GM12873 (cell line): Measurements from ENCODE around the gene HCAR3.

Experiments
- TF ChIP-seq, protein P1 (sequence below): IDR thresholded peaks from 2 replicates; pipeline ENCODE4 v1.5.1; 2012; ENCODE audit warnings: low read depth, mild to moderate bottlenecking, moderate library complexity, low read length, control low read depth; ENCODE audit not compliant: insufficient read depth; ENCODE audit errors: missing control alignments

Gene HCAR3

DNA sequence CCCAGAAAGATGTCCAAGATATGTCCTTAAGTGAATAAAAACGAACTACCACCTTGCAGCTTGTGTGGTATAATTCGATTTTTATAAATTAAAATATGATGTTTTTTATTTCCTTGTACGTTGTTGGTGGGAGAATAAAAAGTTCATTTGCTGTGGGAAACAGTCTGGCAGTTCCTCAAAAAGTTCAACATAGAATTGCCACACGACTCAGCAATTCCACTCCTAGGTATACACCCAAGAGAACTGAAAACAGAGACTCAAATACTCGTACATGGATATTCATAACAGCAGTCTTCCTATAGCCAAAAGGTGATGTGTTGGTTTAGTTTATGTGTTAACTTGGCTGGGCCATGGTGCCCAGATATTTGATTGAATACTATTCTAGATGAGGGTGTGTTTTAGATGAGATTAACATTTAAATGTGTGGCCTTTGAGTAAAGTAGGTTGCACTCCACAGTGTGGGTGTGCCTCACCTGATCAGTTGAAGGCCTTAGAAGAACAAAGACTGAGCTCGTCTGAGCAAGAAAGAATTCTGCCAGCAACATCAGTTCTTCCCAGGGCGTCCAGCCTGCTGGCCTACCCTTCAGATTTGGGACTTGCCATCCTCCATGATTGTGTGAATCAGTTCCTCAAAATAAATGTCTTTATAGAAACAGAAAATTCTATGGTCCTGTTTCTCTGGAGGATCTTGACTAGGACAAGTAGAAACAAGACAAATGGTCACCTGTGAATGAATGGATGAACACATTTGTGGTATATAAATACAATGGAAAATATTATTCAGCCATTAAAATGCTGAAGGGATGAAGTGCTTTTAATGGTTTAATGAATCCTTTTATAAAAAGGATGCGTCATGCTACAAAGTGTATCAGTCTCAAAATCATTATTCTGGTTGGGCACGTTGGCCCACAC lies 30.9 kb upstream of the HCAR3 start:
- TF ChIP-seq, protein P1, sequence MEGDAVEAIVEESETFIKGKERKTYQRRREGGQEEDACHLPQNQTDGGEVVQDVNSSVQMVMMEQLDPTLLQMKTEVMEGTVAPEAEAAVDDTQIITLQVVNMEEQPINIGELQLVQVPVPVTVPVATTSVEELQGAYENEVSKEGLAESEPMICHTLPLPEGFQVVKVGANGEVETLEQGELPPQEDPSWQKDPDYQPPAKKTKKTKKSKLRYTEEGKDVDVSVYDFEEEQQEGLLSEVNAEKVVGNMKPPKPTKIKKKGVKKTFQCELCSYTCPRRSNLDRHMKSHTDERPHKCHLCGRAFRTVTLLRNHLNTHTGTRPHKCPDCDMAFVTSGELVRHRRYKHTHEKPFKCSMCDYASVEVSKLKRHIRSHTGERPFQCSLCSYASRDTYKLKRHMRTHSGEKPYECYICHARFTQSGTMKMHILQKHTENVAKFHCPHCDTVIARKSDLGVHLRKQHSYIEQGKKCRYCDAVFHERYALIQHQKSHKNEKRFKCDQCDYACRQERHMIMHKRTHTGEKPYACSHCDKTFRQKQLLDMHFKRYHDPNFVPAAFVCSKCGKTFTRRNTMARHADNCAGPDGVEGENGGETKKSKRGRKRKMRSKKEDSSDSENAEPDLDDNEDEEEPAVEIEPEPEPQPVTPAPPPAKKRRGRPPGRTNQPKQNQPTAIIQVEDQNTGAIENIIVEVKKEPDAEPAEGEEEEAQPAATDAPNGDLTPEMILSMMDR, result no peak

DNA sequence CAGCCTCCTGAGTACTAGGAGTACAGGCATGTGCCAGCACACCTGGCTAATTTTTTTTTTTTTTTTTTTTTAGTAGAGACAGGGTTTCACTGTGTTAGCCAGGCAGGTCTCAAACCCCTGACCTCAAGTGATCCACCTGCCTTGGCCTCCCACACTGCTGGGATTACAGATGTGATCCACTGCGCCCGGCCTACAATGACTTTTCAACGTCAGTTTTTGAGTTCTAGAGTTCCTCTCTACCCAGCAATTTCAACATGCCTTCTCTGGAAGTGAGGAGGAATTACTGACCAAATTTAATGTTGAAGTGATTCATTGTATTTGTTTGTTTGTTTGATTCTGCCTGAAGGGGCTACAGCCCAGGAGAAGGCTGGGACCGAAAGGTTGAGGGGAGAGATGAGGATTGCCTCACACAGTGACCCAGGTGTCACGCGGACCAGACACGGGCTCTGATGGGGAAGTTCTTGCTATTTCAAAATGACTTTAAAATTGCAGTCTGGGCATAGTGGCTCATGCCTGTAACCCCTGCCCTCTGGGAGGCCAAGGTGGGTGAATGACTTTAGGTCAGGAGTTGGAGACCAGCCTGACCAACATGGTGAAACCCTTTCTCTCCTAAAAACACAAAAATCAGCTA lies 27.4 kb upstream of the HCAR3 start:
- TF ChIP-seq, protein P1, result no peak

DNA sequence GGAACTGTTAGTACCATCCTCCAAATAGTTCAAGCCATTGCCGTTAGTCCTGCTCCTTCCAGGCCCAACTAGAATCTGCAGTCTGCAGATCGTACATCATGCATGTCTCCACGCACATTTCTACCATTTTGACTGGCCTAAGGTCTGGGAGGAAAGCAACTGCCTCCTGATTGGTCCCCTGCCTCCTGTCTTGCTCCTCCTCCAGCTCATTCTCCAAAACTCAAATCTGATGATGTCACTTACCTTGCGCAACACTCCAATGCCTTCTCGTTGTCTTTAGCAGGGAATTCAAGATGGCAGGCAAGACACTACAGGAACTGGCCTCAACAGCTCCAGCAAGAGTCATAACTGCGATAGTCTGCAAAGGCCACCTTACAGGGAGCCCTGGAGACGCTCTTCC lies 23.7 kb upstream of the HCAR3 start:
- TF ChIP-seq, protein P1, result no peak

DNA sequence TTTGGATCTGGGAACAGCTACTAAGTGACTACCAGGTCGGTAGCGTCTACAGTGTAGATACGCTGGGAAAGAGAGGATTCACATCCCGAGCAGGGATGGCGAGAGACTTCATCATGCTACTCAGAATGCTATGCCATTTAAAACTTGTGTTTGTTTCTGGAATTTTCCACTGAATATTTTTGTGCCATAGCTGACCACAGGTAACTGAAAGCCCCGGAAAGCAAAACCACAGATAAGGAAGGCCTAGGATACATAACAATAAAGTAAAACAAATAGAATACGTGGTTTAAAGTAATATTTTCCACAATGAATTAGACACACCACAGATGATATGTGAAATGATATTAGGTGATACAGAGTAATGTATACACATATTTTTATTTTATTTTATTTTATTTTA lies 22.0 kb upstream of the HCAR3 start:
- TF ChIP-seq, protein P1, result no peak

DNA sequence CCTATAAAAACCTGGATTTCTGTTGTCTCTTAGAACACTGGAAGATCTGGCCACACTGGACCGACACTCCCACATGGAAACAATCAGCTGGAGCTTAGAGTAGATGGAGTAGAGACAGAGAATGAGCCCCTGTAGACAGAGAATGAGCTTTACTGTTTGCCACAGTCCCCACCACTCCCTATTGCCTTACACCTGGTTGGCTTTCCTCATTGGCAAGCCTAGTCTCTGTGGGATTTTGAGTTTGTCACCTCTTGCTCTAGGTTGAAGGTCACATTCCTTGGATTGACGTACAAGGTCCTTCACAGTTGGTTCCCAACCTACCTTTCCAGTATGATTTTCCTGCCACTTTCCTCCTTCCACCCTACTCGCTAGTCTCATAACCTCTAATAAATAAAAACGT lies 16.0 kb upstream of the HCAR3 start:
- TF ChIP-seq, protein P1, result no peak

DNA sequence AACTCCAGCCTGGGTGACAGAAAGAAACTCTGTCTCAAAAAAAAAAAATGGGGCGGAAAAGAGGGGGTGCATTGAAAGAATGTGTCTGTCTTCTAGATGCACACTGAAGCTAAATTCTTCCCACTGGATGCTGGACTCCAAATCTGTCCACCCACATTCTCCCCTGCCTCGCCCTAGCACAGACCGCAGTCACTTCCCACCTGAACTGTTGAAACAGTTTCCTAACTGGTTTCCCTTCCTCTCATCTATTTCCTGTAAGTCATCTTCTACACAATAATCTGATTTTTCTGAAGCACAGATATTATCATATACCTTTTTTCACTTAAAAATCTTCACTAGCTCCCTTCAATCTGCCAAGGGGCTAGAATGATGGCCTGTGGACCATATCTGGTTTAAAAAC lies 15.6 kb upstream of the HCAR3 start:
- TF ChIP-seq, protein P1, result no peak

DNA sequence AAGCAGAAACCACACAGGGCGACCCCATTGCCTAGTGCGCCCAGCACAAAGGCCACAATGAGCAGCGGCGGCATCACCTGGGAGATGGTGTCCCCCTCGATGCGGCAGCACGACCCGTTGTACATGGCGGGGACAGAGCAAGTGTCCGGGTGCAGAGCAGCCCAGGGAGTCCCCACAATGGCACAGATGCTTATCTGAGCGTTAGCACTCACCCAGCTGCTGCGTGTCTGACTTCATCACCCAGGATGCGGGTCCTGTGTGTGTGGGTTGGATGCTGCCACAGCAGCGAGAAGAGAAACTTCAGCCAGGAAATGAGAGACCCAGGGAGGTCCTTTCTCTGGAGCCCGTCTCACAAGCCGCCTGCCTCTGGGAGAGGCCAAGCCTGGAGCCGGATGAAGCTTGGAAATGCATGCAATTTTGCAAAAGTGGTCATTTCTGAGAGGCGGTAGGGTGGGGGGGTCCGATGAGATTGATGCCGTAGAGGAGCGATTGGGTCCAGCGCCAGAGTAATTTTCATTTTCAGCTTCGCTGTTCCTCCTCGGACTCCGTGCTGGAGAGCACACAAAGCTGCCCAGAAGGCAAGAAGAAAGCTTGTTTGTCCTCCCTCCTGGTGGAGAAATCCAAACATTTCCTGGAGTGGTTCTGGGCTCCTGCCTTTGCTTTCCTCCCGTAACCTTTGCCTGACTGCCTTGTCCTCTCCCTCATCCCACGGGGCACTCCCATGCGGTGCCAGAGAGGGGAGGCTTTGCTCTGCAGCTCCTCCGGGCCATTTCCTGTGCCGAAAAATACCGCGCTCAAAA lies 13.8 kb upstream of the HCAR3 start, which contains the start of gene HCAR1:
HCAR1 (minus strand) TSS at position 630 of the 800 bp plus-strand sequence; CDS start at position 125, 505 bp downstream.
- TF ChIP-seq, protein P1, result no peak
